Activated CD8-positive, alpha-beta T cell treated with anti-CD3 and anti-CD28 coated beads for 36 hours (primary cell): ENCODE data around the gene SPR. TPM values are rescaled to one million over a fixed set of nuclear protein-coding genes. Genes with fewer than 3 reads are reported as not detected.

Experiments used
- ATAC-seq: fragments of 200-7000 bp; cut with Tn5 transposase; one replicate; pipeline ENCODE4 v1.10.0; 2021; ENCODE audit warnings: mild to moderate bottlenecking, moderate library complexity
- CTCF ChIA-PET: fragments of 350-600 bp; sonication (Branson Sonifier 250); formaldehyde crosslinking; loops from one replicate; lab custom pipeline; 2021; ENCODE audit warnings: antibody characterized with exemption; lab: Charles Lee
- POLR2A ChIA-PET: fragments of 350-600 bp; sonication (Branson Sonifier 250); formaldehyde crosslinking; loops from one replicate; lab custom pipeline; 2021; ENCODE audit warnings: antibody characterized with exemption; lab: Charles Lee
- DNase-seq: peaks from one replicate; pipeline ENCODE4 v3.0.0-alpha.2; 2020
- H3K27ac Mint-ChIP-seq: one replicate; pipeline ENCODE4 v1.8.0; 2021; ENCODE audit warnings: mild to moderate bottlenecking, mixed read lengths
- H3K27me3 Mint-ChIP-seq: one replicate; pipeline ENCODE4 v1.8.0; 2021; ENCODE audit warnings: mixed read lengths
- H3K36me3 Mint-ChIP-seq: one replicate; pipeline ENCODE4 v1.8.0; 2021; ENCODE audit warnings: low read depth, mixed read lengths
- H3K4me1 Mint-ChIP-seq: one replicate; pipeline ENCODE4 v1.8.0; 2021; ENCODE audit warnings: low read depth, mixed read lengths
- H3K4me3 Mint-ChIP-seq: one replicate; pipeline ENCODE4 v1.8.0; 2021; ENCODE audit warnings: mild to moderate bottlenecking, moderate library complexity, mixed read lengths
- H3K9me3 Mint-ChIP-seq: one replicate; pipeline ENCODE4 v1.8.0; 2021; ENCODE audit warnings: mixed read lengths
- CTCF ChIP-seq: fragments of 200-600 bp; IDR thresholded peaks from one replicate; pipeline ENCODE4 v1.8.0; 2022; ENCODE audit warnings: antibody characterized with exemption, mild to moderate bottlenecking
- intact Hi-C: fragments of 100-400 bp; cut with micrococcal nuclease; formaldehyde crosslinking; loops from one replicate; pipeline ENCODE4 v1.10.0; 2022
- total RNA-seq, 2 experiments: library from RNA; stranded (reverse); gene quantifications; one replicate each; pipeline ENCODE4 v1.2.3, GENCODE V29; 2021

The SPR gene
- total RNA-seq, 2 experiments from 2014 or later: 7.8 to 9.4 TPM

- CTCF ChIA-PET: interaction anchor here (1.1 to 3.8 kb wide), 2 partner anchors 39 to 44 kb away, joined by 3 to 18 read pairs; no protein-coding TSS in a partner anchor
Measured at GRCh38 chr2:72932045-72932740, 45.0 kb downstream of the SPR start.

GRCh38 chr2:72932805-72933204, 45.6 kb downstream of the SPR start:
- Mint-ChIP-seq H3K36me3 (no peaks in the 10 kb centered on the region), H3K27ac (no peak overlapping the region), H3K9me3 (no peaks in the 10 kb centered on the region), H3K27me3 (peaks cover 5% of the 10 kb centered on the region), H3K4me1 (no peaks in the 10 kb centered on the region), H3K4me3 (no peak overlapping the region)
- ChIA-PET POLR2A (no interaction called here), CTCF (interaction anchor here (1.1 to 3.8 kb wide), 2 partner anchors 40 to 45 kb away, joined by 3 to 18 read pairs; no protein-coding TSS in a partner anchor)
- no peak for TF ChIP-seq CTCF
- DNase-seq (no peak), ATAC-seq (no peak)
- intact Hi-C loops: no loop called here

More at GRCh38 chr2:72932045-72932740, 45.0 kb downstream of the SPR start:
- intact Hi-C loops: no loop called here
- TF ChIP-seq CTCF: no peak
- Mint-ChIP-seq H3K4me3 (no peak overlapping the region), H3K27me3 (peaks cover 5% of the 10 kb centered on the region), H3K4me1 (no peaks in the 10 kb centered on the region), H3K9me3 (no peaks in the 10 kb centered on the region), H3K36me3 (no peaks in the 10 kb centered on the region), H3K27ac (no peak overlapping the region)
- DNase-seq (peak; percentile 34), ATAC-seq (peak; percentile 50)
- POLR2A ChIA-PET: no interaction called here

GRCh38 chr2:72933207-72933606, 46.0 kb downstream of the SPR start:
- no peaks in the 10 kb centered on the region for H3K9me3 Mint-ChIP-seq
- DNase-seq (no peak), ATAC-seq (no peak)
- POLR2A ChIA-PET: no interaction called here
- no peak overlapping the region for H3K27ac Mint-ChIP-seq
- H3K4me1 Mint-ChIP-seq: no peaks in the 10 kb centered on the region
- CTCF ChIA-PET: interaction anchor here (2.5 to 3.8 kb wide), 2 partner anchors 38 to 40 kb away, joined by 7 to 18 read pairs; no protein-coding TSS in a partner anchor
- H3K36me3 Mint-ChIP-seq: no peaks in the 10 kb centered on the region
- TF ChIP-seq CTCF: no peak
- no peak overlapping the region for H3K4me3 Mint-ChIP-seq
- H3K27me3 Mint-ChIP-seq: peaks cover 5% of the 10 kb centered on the region
- intact Hi-C loops: no loop called here

- Mint-ChIP-seq H3K4me3 (no peak overlapping the region), H3K4me1 (no peaks in the 10 kb centered on the region), H3K27ac (no peak overlapping the region), H3K27me3 (peaks cover 5% of the 10 kb centered on the region), H3K36me3 (no peaks in the 10 kb centered on the region), H3K9me3 (no peaks in the 10 kb centered on the region)
- no peak for DNase-seq
- CTCF ChIA-PET: interaction anchor here (2.0 to 3.8 kb wide), 3 partner anchors 7 to 40 kb away, joined by 4 to 18 read pairs (median 7); no protein-coding TSS in a partner anchor
- ATAC-seq: no peak
- POLR2A ChIA-PET: no interaction called here
- no peak for TF ChIP-seq CTCF
- intact Hi-C loops: no loop called here
Measured at GRCh38 chr2:72933646-72934151, 46.5 kb downstream of the SPR start.
